ENCODE measurements around the gene D2HGDH.
A peak's percentile ranks its signal among the peaks of the same experiment; 100 is the strongest.

DNA sequence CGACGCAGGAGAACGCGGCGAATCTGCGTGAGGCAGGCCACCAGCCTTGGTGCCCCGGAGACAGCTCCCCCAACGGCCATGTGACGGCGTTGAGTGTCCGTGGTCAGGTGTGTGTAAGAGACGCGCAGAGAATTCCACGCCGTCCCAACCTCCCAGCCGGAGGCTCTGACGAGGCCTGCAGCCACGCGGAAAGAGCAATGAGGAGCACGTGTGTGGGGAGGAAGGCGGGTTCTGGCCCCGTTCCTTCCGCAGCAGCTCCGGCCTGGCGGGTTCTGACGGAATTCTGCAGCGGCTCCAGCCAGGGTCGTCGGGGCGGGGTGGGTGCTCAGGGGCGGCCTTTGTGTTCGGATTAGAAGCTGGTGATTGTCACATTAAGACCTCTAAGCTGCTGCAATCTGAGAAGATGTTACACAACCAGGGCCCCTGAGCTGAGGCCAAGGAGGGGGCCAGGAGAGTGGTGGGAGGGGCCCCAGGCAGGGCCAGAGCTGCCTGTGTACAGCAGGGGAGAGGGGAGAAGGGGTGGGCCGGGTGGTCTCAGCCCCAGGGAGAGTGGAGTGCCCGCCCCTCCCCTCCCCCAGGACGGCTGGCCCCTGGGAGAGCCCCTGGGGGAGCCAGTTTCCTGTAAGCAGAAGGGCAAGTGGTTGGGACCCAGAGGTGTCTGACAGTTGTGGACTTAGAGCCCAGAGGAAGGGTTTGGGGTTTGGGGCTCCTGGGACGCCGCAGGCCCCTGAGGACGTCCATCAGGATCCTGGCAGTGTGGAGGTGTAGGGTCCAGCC is 37.0 kb downstream of the D2HGDH start:
- TF ChIP-seq POLR2A (IDR thresholded peaks at IDR 0.05; ENCODE audit: low read depth, low read length) (0 out of 2 replicates have a peak, but pooled peaks have one; percentile 20), POLR2AphosphoS5 (IDR thresholded peaks at IDR 0.05; ENCODE audit: low read depth, low read length) (no peak)
